Liver (tissue), 9 donors: ENCODE results near the gene HUS1. TPM values are rescaled to one million over a fixed set of nuclear protein-coding genes. Genes with fewer than 3 reads are reported as not detected.

Source experiments
- DNase-seq: peaks from one replicate; pipeline ENCODE4 v3.0.0-alpha.2; 2017; ENCODE audit warnings: low spot score
- H3K27ac ChIP-seq, 2 donors: one replicate each; pipeline ENCODE4 v1.7.0; 2013; ENCODE audit warnings: inconsistent platforms in 2 of 2, low read length in 2 of 2, control low read depth in 1 of 2, low read depth in 1 of 2, mild to moderate bottlenecking in 1 of 2
- H3K27me3 ChIP-seq, 4 donors: one replicate each; pipeline versions ENCODE4 v1.6.1 to v1.7.0; 2013; ENCODE audit warnings: low read length in 3 of 4, inconsistent platforms in 1 of 4, mild to moderate bottlenecking in 1 of 4, moderate library complexity in 1 of 4; ENCODE audit not compliant: control insufficient read depth in 4 of 4, insufficient read depth in 4 of 4
- H3K36me3 ChIP-seq, 4 donors: one replicate each; pipeline versions ENCODE4 v1.6.1 to v1.7.0; 2013; ENCODE audit warnings: low read length in 3 of 4, mild to moderate bottlenecking in 3 of 4, low read depth in 1 of 4, moderate library complexity in 1 of 4; ENCODE audit not compliant: control insufficient read depth in 4 of 4, insufficient read depth in 3 of 4
- H3K4me1 ChIP-seq, 4 donors: one replicate each; pipeline versions ENCODE4 v1.6.1 to v1.7.0; 2013; ENCODE audit warnings: low read length in 3 of 4, mild to moderate bottlenecking in 3 of 4, moderate library complexity in 1 of 4; ENCODE audit not compliant: control insufficient read depth in 4 of 4, insufficient read depth in 4 of 4
- H3K4me3 ChIP-seq, 3 donors: one replicate each; pipeline versions ENCODE4 v1.6.1 to v1.7.0; 2013; ENCODE audit warnings: low read length in 3 of 3, control low read depth in 1 of 3, low read depth in 1 of 3, mild to moderate bottlenecking in 1 of 3
- H3K9ac ChIP-seq, 2 donors: one replicate each; pipeline ENCODE4 v1.7.0; 2013; ENCODE audit warnings: low read length in 2 of 2, mild to moderate bottlenecking in 2 of 2, moderate library complexity in 2 of 2, control low read depth in 1 of 2, low read depth in 1 of 2
- H3K9me3 ChIP-seq, 4 donors: one replicate each; pipeline versions ENCODE4 v1.6.1 to v1.7.0; 2013; ENCODE audit warnings: low read length in 3 of 4; ENCODE audit not compliant: control insufficient read depth in 4 of 4
- ATF3 ChIP-seq: IDR thresholded peaks from 2 replicates; pipeline ENCODE4 v1.6.1; 2016; ENCODE audit warnings: antibody characterized with exemption
- CTCF ChIP-seq: fragments of 150-350 bp; IDR thresholded peaks from 2 replicates; pipeline ENCODE4 v1.5.1; 2017; ENCODE audit warnings: improper control_type of control experiment, low read depth, low read length; ENCODE audit not compliant: missing input control
- EGR1 ChIP-seq, 2 donors: IDR thresholded peaks; 2 replicates each; pipeline ENCODE4 v1.6.1; 2016 to 2018; ENCODE audit warnings: antibody characterized with exemption in 2 of 2, low read depth in 2 of 2
- FOXA1 ChIP-seq: IDR thresholded peaks from 2 replicates; pipeline ENCODE4 v1.6.1; 2016; ENCODE audit warnings: antibody characterized with exemption
- FOXA2 ChIP-seq: IDR thresholded peaks from 2 replicates; pipeline ENCODE4 v1.6.1; 2016; ENCODE audit warnings: antibody characterized with exemption
- GABPA ChIP-seq, 2 donors: IDR thresholded peaks in 1 of 2; conservative IDR thresholded peaks in 1 of 2; 2 replicates each; pipeline ENCODE4 v1.6.1; 2016; ENCODE audit warnings: antibody characterized with exemption in 2 of 2, mild to moderate bottlenecking in 1 of 2, moderate library complexity in 1 of 2
- HNF4A ChIP-seq, 2 donors: conservative IDR thresholded peaks; 2 replicates each; pipeline ENCODE4 v1.6.1; 2016; ENCODE audit warnings: antibody characterized with exemption in 2 of 2, mild to moderate bottlenecking in 2 of 2
- HNF4G ChIP-seq: IDR thresholded peaks from 2 replicates; pipeline ENCODE4 v1.6.1; 2016; ENCODE audit warnings: antibody characterized with exemption
- JUND ChIP-seq, 2 donors: IDR thresholded peaks; 2 replicates each; pipeline ENCODE4 v1.6.1; 2016; ENCODE audit warnings: antibody characterized with exemption in 2 of 2
- MAX ChIP-seq: IDR thresholded peaks from 2 replicates; pipeline ENCODE4 v1.6.1; 2016; ENCODE audit warnings: antibody characterized with exemption
- NR2F2 ChIP-seq: IDR thresholded peaks from 2 replicates; pipeline ENCODE4 v1.6.1; 2016; ENCODE audit warnings: antibody characterized with exemption
- RAD21 ChIP-seq, 2 donors: IDR thresholded peaks; 2 replicates each; pipeline ENCODE4 v1.6.1; 2016; ENCODE audit warnings: antibody characterized with exemption in 2 of 2, mild to moderate bottlenecking in 2 of 2
- REST ChIP-seq: IDR thresholded peaks from 2 replicates; pipeline ENCODE4 v1.6.1; 2016; ENCODE audit warnings: antibody characterized with exemption, mild to moderate bottlenecking
- RXRA ChIP-seq, 2 donors: IDR thresholded peaks; 2 replicates each; pipeline ENCODE4 v1.6.1; 2017 to 2018; ENCODE audit warnings: antibody characterized with exemption in 2 of 2, mild to moderate bottlenecking in 1 of 2
- SP1 ChIP-seq: IDR thresholded peaks from 2 replicates; pipeline ENCODE4 v1.6.1; 2018; ENCODE audit warnings: antibody characterized with exemption, mild to moderate bottlenecking
- TAF1 ChIP-seq: conservative IDR thresholded peaks from 2 replicates; pipeline ENCODE4 v1.6.1; 2016; ENCODE audit warnings: antibody characterized with exemption, mild to moderate bottlenecking
- YY1 ChIP-seq: IDR thresholded peaks from 2 replicates; pipeline ENCODE4 v1.6.1; 2016; ENCODE audit warnings: antibody characterized with exemption, mild to moderate bottlenecking
- ZBTB33 ChIP-seq: IDR thresholded peaks from 2 replicates; pipeline ENCODE4 v1.6.1; 2016; ENCODE audit warnings: antibody characterized with exemption
- WGBS: extraction: QIAGEN DNeasy Blood & Tissue Kit; methylation state at CpG from one replicate; pipeline ENCODE4 v1.1.7; 2013; 5-methylcytosine and 5-hydroxymethylcytosine counted together
- polyA plus RNA-seq, 2 donors: library from polyadenylated mRNA; stranded (reverse) in 1 of 2; unstranded in 1 of 2; fragments of 200-250 nt in 1 of 2; fragments of >200 nt in 1 of 2; fragmentation: Nextera tagmentation in 1 of 2; extraction: Ambion mirVana in 1 of 2; gene quantifications; one replicate each; pipeline versions ENCODE4 v1.2.1 to v1.2.3, GENCODE V29; 2013 to 2015
- total RNA-seq, 2 donors: library from RNA; depleted of rRNA; stranded (reverse); fragments of >200 nt; gene quantifications; one replicate each; pipeline ENCODE4 v1.2.3, GENCODE V29; 2014
- donor health status: healthy.
- donor health status: healthy.
- donor health status: healthy.
- donor health status: healthy.
- donor health status: healthy.

Gene HUS1
- total and polyA plus RNA-seq, 4 donors = 9.2 to 39.0 (median 18.4) TPM

- 96% methylated on average over 10 of the region's 10 CpGs for WGBS
- Histone ChIP-seq H3K36me3 (no peaks in the 10 kb centered on the region), H3K27me3 (no peaks in the 10 kb centered on the region), H3K4me1 (no peaks in the 10 kb centered on the region), H3K9me3 (no peaks in the 10 kb centered on the region), H3K9ac (no peak overlapping the region), H3K4me3 (no peak overlapping the region), H3K27ac (no peak overlapping the region)
- DNase-seq = no peak
- TF ChIP-seq HNF4G = no peak
These were observed 44.1 kb downstream of the HUS1 start for GRCh38 chr7:47935336-47935735.

GRCh38 chr7:47934831-47935230 lies 44.6 kb downstream of the HUS1 start:
- 90% methylated on average over 6 of the region's 6 CpGs for WGBS
- TF ChIP-seq SP1 (no peak), HNF4G (no peak), ATF3 (no peak), YY1 (no peak), JUND (IDR thresholded peaks at IDR 0.05) (no peak), MAX (no peak), RXRA (IDR thresholded peaks at IDR 0.05) (no peak), ZBTB33 (no peak), FOXA2 (no peak), REST (no peak), TAF1 (no peak), HNF4A (conservative IDR thresholded peaks at IDR 0.05) (no peak), CTCF (no peak), GABPA (IDR thresholded peaks at IDR 0.05 in 1 of 2, conservative IDR thresholded peaks at IDR 0.05 in 1 of 2) (no peak), RAD21 (IDR thresholded peaks at IDR 0.05) (no peak), FOXA1 (no peak), EGR1 (IDR thresholded peaks at IDR 0.05; ENCODE audit: low read depth in 2 of 2) (no peak), NR2F2 (no peak)
- no peaks in the 10 kb centered on the region for H3K9me3 ChIP-seq

More at GRCh38 chr7:47934831-47935230, 44.6 kb downstream of the HUS1 start:
- H3K4me3 ChIP-seq = no peak overlapping the region
- no peaks in the 10 kb centered on the region for H3K4me1 ChIP-seq
- no peaks in the 10 kb centered on the region for H3K27me3 ChIP-seq
- DNase-seq = no peak
- H3K9ac ChIP-seq = no peak overlapping the region
- H3K27ac ChIP-seq = no peak overlapping the region
- no peaks in the 10 kb centered on the region for H3K36me3 ChIP-seq
